ENCODE results near the gene NKG7.

NKG7 gene

DNA sequence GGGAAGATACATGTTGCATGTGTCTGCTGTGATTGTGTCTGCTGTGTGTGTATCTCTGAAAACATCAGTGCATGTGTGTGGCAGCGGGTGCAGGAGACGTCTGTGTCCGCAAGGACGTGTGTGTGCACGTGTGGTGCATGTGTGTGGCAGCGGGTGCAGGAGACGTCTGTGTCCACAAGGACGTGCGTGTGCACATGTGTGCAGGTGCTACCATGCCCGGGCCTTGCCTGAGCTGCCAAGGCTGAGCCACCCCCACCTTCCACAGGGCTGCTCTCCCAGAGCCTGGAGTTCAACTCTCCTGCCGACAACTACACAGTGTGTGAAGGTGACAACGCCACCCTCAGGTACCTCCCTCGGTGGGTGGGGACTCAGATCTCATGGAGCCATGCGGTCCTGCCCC is 50.7 kb downstream of the NKG7 start:
- Histone ChIP-seq H3K9me3 (no peaks in the 10 kb centered on the region; the same call in 1 of the 2 replicates), H3K4me1 (peaks cover 3% of the 10 kb centered on the region; the same call in 1 of the 2 replicates), H3K27me3 (no peaks in the 10 kb centered on the region), H3K4me3 (ENCODE audit: low read depth, low read length) (no peak overlapping the region), H3K36me3 (no peaks in the 10 kb centered on the region)
- TF ChIP-seq, protein P1, sequence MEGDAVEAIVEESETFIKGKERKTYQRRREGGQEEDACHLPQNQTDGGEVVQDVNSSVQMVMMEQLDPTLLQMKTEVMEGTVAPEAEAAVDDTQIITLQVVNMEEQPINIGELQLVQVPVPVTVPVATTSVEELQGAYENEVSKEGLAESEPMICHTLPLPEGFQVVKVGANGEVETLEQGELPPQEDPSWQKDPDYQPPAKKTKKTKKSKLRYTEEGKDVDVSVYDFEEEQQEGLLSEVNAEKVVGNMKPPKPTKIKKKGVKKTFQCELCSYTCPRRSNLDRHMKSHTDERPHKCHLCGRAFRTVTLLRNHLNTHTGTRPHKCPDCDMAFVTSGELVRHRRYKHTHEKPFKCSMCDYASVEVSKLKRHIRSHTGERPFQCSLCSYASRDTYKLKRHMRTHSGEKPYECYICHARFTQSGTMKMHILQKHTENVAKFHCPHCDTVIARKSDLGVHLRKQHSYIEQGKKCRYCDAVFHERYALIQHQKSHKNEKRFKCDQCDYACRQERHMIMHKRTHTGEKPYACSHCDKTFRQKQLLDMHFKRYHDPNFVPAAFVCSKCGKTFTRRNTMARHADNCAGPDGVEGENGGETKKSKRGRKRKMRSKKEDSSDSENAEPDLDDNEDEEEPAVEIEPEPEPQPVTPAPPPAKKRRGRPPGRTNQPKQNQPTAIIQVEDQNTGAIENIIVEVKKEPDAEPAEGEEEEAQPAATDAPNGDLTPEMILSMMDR (IDR thresholded peaks at IDR 0.05; ENCODE audit: low read depth, low read length): no peak
- DNase-seq: no peak

Measured in BE2C (cell line).